ENCODE data around the gene PKHD1. TPM values are rescaled to one million over a fixed set of nuclear protein-coding genes. Genes with fewer than 3 reads are reported as not detected.
"Not testable (repeated sequence)": the region's sequence is repeated elsewhere in the genome, so short reads cannot be mapped to it uniquely, and the experiment has no call there.

PKHD1 gene
- total RNA-seq, 2 donors from 2014 or later = 0.14 TPM; not detected in 1

GRCh38 chr6:51928320-51928719 is 159.1 kb downstream of the PKHD1 start:
- Histone ChIP-seq H3K4me1 (ENCODE audit: control insufficient read depth in 1 of 2, low read depth in 2 of 2) (no peaks in the 10 kb centered on the region), H3K36me3 (no peaks in the 10 kb centered on the region), H3K9me3 (no peaks in the 10 kb centered on the region), H3K27me3 (replicated peaks; ENCODE audit: insufficient read depth) (no peaks in the 10 kb centered on the region), H3K4me3 (no peak overlapping the region), H3K27ac (no peak overlapping the region)
- ATAC-seq (ENCODE audit: insufficient number of reproducible peaks, low FRiP score, low read depth) = no peak
- TF ChIP-seq CTCF (IDR thresholded peaks at IDR 0.05) = no peak
- no peak for DNase-seq (ENCODE audit: low spot score)

GRCh38 chr6:51927450-51927849 is 160.0 kb downstream of the PKHD1 start:
- Histone ChIP-seq H3K27me3 (replicated peaks; ENCODE audit: insufficient read depth) (no peaks in the 10 kb centered on the region), H3K4me3 (no peak overlapping the region), H3K36me3 (no peaks in the 10 kb centered on the region), H3K27ac (no peak overlapping the region), H3K9me3 (no peaks in the 10 kb centered on the region), H3K4me1 (ENCODE audit: control insufficient read depth in 1 of 2, low read depth in 2 of 2) (no peaks in the 10 kb centered on the region)
- no peak for TF ChIP-seq CTCF (IDR thresholded peaks at IDR 0.05)
- no peak for ATAC-seq (ENCODE audit: insufficient number of reproducible peaks, low FRiP score, low read depth)
- DNase-seq (ENCODE audit: low spot score) = no peak

GRCh38 chr6:51926125-51926524 is 161.3 kb downstream of the PKHD1 start:
- no peak overlapping the region for H3K4me3 ChIP-seq
- no peaks in the 10 kb centered on the region for H3K27me3 ChIP-seq (replicated peaks; ENCODE audit: insufficient read depth)
- no peak for TF ChIP-seq CTCF (IDR thresholded peaks at IDR 0.05)
- H3K27ac ChIP-seq = no peak overlapping the region
- no peaks in the 10 kb centered on the region for H3K36me3 ChIP-seq
- ATAC-seq (ENCODE audit: insufficient number of reproducible peaks, low FRiP score, low read depth) (no peak), DNase-seq (ENCODE audit: low spot score) (no peak)
- H3K4me1 ChIP-seq (ENCODE audit: control insufficient read depth in 1 of 2, low read depth in 2 of 2) = no peaks in the 10 kb centered on the region
- no peaks in the 10 kb centered on the region for H3K9me3 ChIP-seq

- H3K27me3 ChIP-seq (replicated peaks; ENCODE audit: insufficient read depth); ATAC-seq (ENCODE audit: insufficient number of reproducible peaks, low FRiP score, low read depth); DNase-seq (ENCODE audit: low spot score); H3K4me1 ChIP-seq (ENCODE audit: control insufficient read depth in 1 of 2, low read depth in 2 of 2); H3K4me3 ChIP-seq; H3K9me3 ChIP-seq; H3K36me3 ChIP-seq; H3K27ac ChIP-seq: not testable (repeated sequence)
These were observed 164.9 kb downstream of the PKHD1 start for GRCh38 chr6:51922479-51922878.

DNA sequence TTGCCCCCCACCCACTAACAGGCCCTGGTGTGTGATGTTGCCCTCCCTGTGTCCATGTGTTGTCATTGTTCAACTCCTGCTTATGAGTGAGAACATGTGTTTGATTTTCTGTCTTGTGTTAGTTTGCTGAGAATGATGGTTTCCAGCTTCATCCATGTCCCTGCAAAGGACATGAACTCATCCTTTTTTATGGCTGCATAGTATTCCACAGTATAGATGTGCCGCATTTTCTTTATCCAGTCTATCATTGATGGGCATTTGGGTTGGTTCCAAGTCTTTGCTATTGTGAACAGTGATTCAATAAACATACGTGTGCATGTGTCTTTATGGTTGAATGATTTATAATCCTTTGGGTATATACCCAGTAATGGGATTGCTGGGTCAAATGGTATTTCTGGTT is 169.1 kb downstream of the PKHD1 start:
- H3K4me1 ChIP-seq (ENCODE audit: control insufficient read depth in 1 of 2, low read depth in 2 of 2); H3K36me3 ChIP-seq; H3K4me3 ChIP-seq; H3K9me3 ChIP-seq; H3K27me3 ChIP-seq (replicated peaks; ENCODE audit: insufficient read depth); ATAC-seq (ENCODE audit: insufficient number of reproducible peaks, low FRiP score, low read depth); DNase-seq (ENCODE audit: low spot score); H3K27ac ChIP-seq: not testable (repeated sequence)

GRCh38 chr6:51915098-51915497 is 172.3 kb downstream of the PKHD1 start:
- Histone ChIP-seq H3K4me1 (ENCODE audit: control insufficient read depth in 1 of 2, low read depth in 2 of 2) (no peaks in the 10 kb centered on the region), H3K27ac (no peak overlapping the region), H3K4me3 (no peak overlapping the region), H3K36me3 (no peaks in the 10 kb centered on the region), H3K9me3 (no peaks in the 10 kb centered on the region), H3K27me3 (replicated peaks; ENCODE audit: insufficient read depth) (no peaks in the 10 kb centered on the region)
- ATAC-seq (ENCODE audit: insufficient number of reproducible peaks, low FRiP score, low read depth) (no peak), DNase-seq (ENCODE audit: low spot score) (no peak)
- no peak for TF ChIP-seq CTCF (IDR thresholded peaks at IDR 0.05)

Measured in thoracic aorta (tissue), 2 donors.